Lower leg skin (tissue), 3 donors: ENCODE data around the gene CDKN2D.

Experiments
- POLR2A ChIP-seq, 2 donors: fragments of 450-650 bp; IDR thresholded peaks; one replicate each; pipeline ENCODE4 v1.6.1; 2016 to 2017; ENCODE audit warnings: antibody characterized with exemption in 2 of 2, mild to moderate bottlenecking in 1 of 2, moderate library complexity in 1 of 2
- TF ChIP-seq, protein P1 (sequence below), 3 donors: fragments of 450-650 bp; IDR thresholded peaks; one replicate each; pipeline ENCODE4 v1.5.1; 2016; ENCODE audit warnings: antibody characterized with exemption in 3 of 3, mild to moderate bottlenecking in 3 of 3, moderate library complexity in 2 of 3

GRCh38 chr19:10516671-10517286, 52.0 kb downstream of the CDKN2D start:
- TF ChIP-seq, protein P1, sequence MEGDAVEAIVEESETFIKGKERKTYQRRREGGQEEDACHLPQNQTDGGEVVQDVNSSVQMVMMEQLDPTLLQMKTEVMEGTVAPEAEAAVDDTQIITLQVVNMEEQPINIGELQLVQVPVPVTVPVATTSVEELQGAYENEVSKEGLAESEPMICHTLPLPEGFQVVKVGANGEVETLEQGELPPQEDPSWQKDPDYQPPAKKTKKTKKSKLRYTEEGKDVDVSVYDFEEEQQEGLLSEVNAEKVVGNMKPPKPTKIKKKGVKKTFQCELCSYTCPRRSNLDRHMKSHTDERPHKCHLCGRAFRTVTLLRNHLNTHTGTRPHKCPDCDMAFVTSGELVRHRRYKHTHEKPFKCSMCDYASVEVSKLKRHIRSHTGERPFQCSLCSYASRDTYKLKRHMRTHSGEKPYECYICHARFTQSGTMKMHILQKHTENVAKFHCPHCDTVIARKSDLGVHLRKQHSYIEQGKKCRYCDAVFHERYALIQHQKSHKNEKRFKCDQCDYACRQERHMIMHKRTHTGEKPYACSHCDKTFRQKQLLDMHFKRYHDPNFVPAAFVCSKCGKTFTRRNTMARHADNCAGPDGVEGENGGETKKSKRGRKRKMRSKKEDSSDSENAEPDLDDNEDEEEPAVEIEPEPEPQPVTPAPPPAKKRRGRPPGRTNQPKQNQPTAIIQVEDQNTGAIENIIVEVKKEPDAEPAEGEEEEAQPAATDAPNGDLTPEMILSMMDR (IDR thresholded peaks at IDR 0.05): no peak
- TF ChIP-seq POLR2A (IDR thresholded peaks at IDR 0.05): no peak
